GM21390 (cell line): ENCODE data around the gene NUAK2.

ENCODE experiments used
- ATAC-seq: cut with Tn5 transposase; IDR thresholded peaks from one replicate; pipeline ENCODE4 v1.9.1; 2021; ENCODE audit not compliant: unreplicated experiment

NUAK2 gene

GRCh38 chr1:205319081-205320018 is 2.2 kb downstream of the NUAK2 start:
- ATAC-seq: no peak

DNA sequence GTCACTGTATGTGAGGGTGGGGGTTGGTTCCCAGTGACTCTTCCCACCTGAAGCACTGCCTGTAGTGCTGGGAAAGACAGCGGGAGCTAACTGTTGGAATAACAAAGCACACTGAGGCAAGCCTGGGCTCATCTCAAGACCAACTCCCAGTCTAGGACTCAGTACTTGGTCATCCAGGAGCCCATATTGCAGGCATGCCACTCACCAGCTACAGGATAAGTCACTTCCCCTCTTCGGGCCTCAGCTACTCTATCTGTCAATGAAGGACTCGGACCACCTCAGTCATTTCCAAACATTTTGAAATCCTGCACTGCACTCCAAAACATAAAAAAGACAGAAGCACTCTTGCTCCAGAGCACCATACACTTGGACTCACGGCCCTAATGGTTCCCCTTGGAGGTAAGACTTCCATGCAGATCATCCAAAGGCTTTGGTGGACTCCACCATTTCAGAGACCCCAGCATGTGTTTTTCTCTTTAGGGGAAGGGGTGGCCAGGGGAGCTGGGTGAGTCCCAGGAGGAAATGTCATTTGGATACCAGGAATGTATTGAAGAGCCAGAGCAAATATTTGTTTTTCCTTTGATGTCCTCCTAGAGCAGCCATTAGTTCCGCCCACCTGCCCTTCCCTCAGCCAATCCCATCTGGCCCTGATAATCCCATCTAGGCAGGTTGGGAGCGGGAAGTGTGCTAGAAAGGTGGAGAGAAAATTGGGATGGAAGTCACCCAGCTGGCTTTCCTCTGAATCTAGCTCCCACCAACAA is 3.1 kb downstream of the NUAK2 start:
- ATAC-seq: no peak

DNA sequence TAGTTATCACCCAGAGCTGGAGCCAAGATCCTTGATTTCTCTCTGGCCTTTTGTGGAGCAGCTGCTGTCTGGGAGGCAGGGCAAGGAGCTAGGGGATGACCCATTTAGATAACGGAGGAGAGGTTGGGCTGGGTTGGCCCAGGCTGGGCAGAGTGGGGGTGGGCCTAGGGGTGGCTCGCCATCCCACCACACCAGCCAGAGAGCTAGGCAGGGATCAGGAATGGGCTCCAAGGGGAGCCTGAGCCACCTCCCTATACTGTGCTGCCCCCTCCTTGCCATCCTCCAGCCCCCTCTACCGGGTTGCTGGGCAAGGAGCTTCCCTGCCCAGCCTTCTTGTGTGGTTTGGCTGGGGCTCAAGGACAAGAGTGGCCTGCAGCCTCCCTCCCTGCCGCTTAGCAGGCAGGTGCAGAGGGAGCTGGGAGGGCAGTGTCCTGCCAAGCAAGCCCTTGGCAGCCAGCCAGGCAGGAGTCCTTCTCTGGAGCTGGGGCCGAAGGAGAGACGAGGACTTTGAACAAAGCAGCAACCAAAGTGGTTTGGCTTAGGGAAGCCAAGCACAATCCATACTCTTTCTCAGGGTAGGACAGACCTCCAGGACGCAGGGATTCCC is 4.1 kb downstream of the NUAK2 start:
- ATAC-seq: no peak

DNA sequence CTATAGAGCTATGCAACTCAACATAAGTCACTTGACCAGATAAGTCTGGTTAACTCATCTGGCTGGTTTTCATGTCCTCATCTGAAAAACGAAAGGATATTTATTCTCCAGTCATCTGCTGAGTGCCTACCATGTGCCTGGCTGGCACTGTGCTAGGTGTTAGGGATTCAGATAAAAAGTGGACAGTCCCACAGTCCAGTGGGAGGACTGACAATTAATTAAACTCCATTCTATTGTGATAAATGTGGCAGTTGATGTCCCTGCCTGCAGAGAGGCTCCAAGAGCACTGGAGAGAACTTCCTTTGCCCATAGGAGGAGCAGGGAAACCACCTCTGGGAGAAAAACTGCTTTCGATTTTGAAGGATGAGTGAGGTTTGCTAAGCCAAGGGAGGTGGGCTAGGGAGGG is 5.4 kb downstream of the NUAK2 start:
- no peak for ATAC-seq

DNA sequence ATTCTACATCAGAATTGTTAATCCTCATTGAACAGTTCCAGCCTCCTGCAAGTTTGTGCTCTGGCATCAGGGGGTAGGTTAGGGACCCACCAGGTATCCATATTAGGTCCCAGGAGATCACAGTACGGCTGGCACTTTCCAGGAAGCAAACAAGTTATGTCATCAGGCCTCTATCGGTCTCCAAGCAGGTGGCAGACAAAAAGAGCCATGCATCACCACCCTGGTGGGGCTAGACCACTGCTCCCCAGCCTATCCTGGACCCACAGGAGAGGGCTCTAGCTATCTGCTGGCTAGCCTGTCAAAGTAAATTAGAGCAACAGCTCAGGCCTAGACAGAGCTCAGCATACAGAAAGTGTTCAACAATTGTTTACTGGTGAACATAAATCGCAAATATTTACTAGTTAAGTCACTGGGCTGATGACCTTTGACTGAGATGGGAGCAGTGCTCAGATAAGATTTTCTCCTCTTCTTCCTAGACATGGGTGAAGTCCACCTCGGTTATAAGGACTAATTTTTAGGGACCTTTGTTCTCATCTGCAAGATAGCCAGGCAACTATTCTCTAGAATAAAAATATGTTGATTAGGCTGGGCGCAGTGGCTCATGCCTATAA is 6.4 kb downstream of the NUAK2 start:
- ATAC-seq: no peak

- no peak for ATAC-seq
Measured at GRCh38 chr1:205313563-205314308, 7.8 kb downstream of the NUAK2 start.

GRCh38 chr1:205312866-205313562 is 8.5 kb downstream of the NUAK2 start:
- ATAC-seq: no peak

DNA sequence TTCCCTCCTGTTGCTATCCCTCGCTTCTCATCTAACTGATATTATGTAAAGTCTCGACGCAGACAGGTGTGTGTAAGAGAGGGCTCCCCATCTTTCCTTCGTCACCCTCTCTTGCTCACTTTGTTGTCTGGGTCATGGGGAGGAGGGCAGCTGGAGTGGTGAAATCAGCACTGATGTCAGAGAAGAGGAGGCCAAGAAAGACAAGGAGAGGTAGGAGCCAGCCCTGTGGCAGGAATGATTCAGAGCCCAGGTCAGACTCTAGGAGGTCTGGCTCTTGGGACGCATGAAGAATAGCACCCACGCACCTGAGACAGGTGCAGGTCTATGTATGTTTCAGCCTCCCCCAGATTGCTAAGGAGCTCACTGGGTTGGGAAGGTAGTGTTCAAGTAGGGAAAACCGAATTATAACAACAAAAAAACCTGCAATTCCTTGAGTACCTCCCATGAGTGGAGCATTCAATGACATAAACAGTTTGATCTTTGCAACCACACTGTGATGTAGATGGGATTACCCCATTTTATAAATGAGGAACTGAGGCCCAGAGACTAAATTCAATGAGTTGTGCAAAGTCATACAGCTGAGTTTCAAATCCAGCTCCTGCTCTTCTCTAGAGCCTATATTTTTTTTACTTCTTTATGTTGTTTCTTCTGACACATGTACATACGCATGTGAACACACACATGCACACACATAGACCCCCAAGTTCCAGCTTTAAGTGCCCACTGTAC is 10.4 kb downstream of the NUAK2 start:
- no peak for ATAC-seq

- no peak for ATAC-seq
Measured at GRCh38 chr1:205309741-205310140, 11.8 kb downstream of the NUAK2 start.

GRCh38 chr1:205306929-205307566 is 14.5 kb downstream of the NUAK2 start:
- no peak for ATAC-seq

GRCh38 chr1:205304695-205305070 is 16.9 kb downstream of the NUAK2 start:
- ATAC-seq: no peak

DNA sequence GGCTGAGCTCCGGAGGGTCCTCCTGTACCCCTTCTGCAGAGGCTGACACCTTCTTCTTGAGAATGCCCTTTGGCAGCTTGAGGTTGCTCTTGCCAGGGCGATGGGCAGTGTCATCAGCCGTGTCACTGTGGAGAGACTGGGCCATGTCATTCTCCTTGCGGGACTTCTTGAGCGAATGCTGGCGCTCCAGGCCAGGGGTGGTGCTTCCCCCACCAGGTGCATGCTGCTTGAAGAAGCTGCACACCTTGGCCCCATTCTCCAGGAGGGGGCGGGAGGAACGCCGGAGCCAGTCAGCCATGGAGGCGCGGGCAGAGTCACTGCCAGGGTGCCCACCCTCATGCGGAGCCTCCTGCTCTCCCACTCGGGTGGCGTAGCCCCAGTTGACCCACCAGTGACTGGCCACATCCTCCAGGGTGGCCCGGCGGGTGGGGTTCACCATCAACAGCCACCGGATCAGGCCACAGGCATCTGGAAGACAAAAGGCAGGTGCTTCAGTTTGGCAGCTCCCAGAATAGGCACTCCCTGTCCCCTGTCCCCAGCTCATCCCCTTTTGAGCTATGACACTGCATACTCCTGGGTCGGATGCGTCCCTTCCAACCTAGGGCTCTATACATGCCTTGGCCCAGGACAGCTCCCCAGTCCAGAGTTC is 17.4 kb downstream of the NUAK2 start:
- no peak for ATAC-seq

- no peak for ATAC-seq
Measured at GRCh38 chr1:205303247-205303888, 18.2 kb downstream of the NUAK2 start.

- no peak for ATAC-seq
Measured at GRCh38 chr1:205301842-205302588, 19.5 kb downstream of the NUAK2 start.

- no peak for ATAC-seq
Measured at GRCh38 chr1:205301205-205301821, 20.2 kb downstream of the NUAK2 start.

GRCh38 chr1:205300149-205300548 is 21.4 kb downstream of the NUAK2 start:
- ATAC-seq: no peak
